ENCODE data around the gene NARS2.
"Not testable (repeated sequence)": the region's sequence is repeated elsewhere in the genome, so short reads cannot be mapped to it uniquely, and the experiment has no call there.

GRCh38 chr11:78552139-78552538 is 22.5 kb downstream of the NARS2 start:
- not testable (repeated sequence) for TF ChIP-seq ETV5 (CRISPR knock-in tag; IDR thresholded peaks at IDR 0.05; ENCODE audit: low read depth); CEBPB (tag; IDR thresholded peaks at IDR 0.05); ZNF644 (tag; IDR thresholded peaks at IDR 0.05; ENCODE audit: low read depth); ZBTB34 (CRISPR knock-in tag; IDR thresholded peaks at IDR 0.05); SIN3A (IDR thresholded peaks at IDR 0.05; ENCODE audit: borderline replicate concordance in 2 of 2, control insufficient read depth in 1 of 2, low read depth in 2 of 2, low read length in 2 of 2); RAD21 (CRISPR knock-in tag; conservative IDR thresholded peaks at IDR 0.05 in 1 of 2, IDR thresholded peaks at IDR 0.05 in 1 of 2); POLR2AphosphoS5 (IDR thresholded peaks at IDR 0.05; ENCODE audit: control insufficient read depth, insufficient read depth, low read depth, low read length)
- TF ChIP-seq, protein P1, sequence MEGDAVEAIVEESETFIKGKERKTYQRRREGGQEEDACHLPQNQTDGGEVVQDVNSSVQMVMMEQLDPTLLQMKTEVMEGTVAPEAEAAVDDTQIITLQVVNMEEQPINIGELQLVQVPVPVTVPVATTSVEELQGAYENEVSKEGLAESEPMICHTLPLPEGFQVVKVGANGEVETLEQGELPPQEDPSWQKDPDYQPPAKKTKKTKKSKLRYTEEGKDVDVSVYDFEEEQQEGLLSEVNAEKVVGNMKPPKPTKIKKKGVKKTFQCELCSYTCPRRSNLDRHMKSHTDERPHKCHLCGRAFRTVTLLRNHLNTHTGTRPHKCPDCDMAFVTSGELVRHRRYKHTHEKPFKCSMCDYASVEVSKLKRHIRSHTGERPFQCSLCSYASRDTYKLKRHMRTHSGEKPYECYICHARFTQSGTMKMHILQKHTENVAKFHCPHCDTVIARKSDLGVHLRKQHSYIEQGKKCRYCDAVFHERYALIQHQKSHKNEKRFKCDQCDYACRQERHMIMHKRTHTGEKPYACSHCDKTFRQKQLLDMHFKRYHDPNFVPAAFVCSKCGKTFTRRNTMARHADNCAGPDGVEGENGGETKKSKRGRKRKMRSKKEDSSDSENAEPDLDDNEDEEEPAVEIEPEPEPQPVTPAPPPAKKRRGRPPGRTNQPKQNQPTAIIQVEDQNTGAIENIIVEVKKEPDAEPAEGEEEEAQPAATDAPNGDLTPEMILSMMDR (IDR thresholded peaks at IDR 0.05 in 2 of 3, conservative IDR thresholded peaks at IDR 0.05 in 1 of 3; ENCODE audit: insufficient read depth in 2 of 3, low read depth in 1 of 3, low read length in 3 of 3) = not testable (repeated sequence)

Measured in K562 (cell line).